ENCODE data around the gene MYRIP. TPM values are rescaled to one million over a fixed set of nuclear protein-coding genes. Genes with fewer than 3 reads are reported as not detected.

The MYRIP gene
- total and polyA plus RNA-seq, 10 of the 15 experiments (the other 5 are each of a cell fraction or from before 2014, with no cell fraction given) = 0.03 to 0.08 (median 0.04) TPM; not detected in 6

GRCh38 chr3:40035177-40035576 lies 225.8 kb downstream of the MYRIP start:
- no peak for ATAC-seq
- RAD21 ChIA-PET (ENCODE audit: unreplicated experiment) = no interaction called here
- intact Hi-C loops (cut with micrococcal nuclease; ENCODE audit: unreplicated experiment) = no loop called here

GRCh38 chr3:40037582-40037981 lies 228.2 kb downstream of the MYRIP start:
- Histone ChIP-seq H3K4me1 (ENCODE audit: control insufficient read depth, insufficient read depth, low read length) (no peaks in the 10 kb centered on the region), H3K9ac (ENCODE audit: control insufficient read depth, insufficient read depth, low read length) (no peak overlapping the region), H3K27me3 (replicated peaks in 1 of 2; ENCODE audit: control insufficient read depth in 2 of 2, insufficient read depth in 2 of 2, low read length in 1 of 2) (no peaks in the 10 kb centered on the region), H2AFZ (ENCODE audit: control insufficient read depth, low read depth, low read length) (no peak overlapping the region), H3K4me2 (ENCODE audit: control insufficient read depth, insufficient read depth) (no peak overlapping the region), H4K20me1 (ENCODE audit: control insufficient read depth, insufficient read depth) (no peaks in the 10 kb centered on the region), H3K79me2 (ENCODE audit: control insufficient read depth, insufficient read depth, low read length) (no peaks in the 10 kb centered on the region), H3K4me3 (no peak overlapping the region), H3K27ac (ENCODE audit: control insufficient read depth, insufficient read depth) (no peak overlapping the region), H3K36me3 (ENCODE audit: control insufficient read depth in 2 of 2, insufficient read depth in 2 of 2, low read length in 1 of 2) (no peaks in the 10 kb centered on the region), H3K9me3 (replicated peaks; ENCODE audit: control insufficient read depth, insufficient read depth, low read length) (no peaks in the 10 kb centered on the region)
- RAD21 ChIA-PET (ENCODE audit: unreplicated experiment) = no interaction called here
- ATAC-seq (no peak), DNase-seq (ENCODE audit: low read depth, low spot score) (no peak), FAIRE-seq (no peak)
- SMC1A ChIA-PET (ENCODE audit: uncharacterized antibody, unreplicated experiment) = no interaction called here
- no TSS peak for BruUV-seq (replicated peaks)
- in situ Hi-C loops (cut with MboI) (no loop called here), intact Hi-C loops (cut with micrococcal nuclease; ENCODE audit: unreplicated experiment) (no loop called here)
- CTCF ChIA-PET = no interaction called here
- POLR2A ChIA-PET = interaction anchor here (0.5 kb wide), 1 partner anchor 518 kb away, joined by 3 read pairs; no protein-coding TSS in a partner anchor
- TF ChIP-seq SREBF2 (IDR thresholded peaks at IDR 0.05; ENCODE audit: low read length) (no peak), NFIC (IDR thresholded peaks at IDR 0.05; ENCODE audit: low read depth, low read length) (no peak), ATF7 (IDR thresholded peaks at IDR 0.05; ENCODE audit: low read depth) (no peak), ATF3 (IDR thresholded peaks at IDR 0.05; ENCODE audit: borderline replicate concordance, extremely low read depth, low read depth, low read length) (no peak), CREM (IDR thresholded peaks at IDR 0.05; ENCODE audit: low read depth) (no peak), EZH2 (IDR thresholded peaks at IDR 0.05; ENCODE audit: borderline replicate concordance, control insufficient read depth, low read depth, low read length) (no peak), CHD1 (IDR thresholded peaks at IDR 0.05; ENCODE audit: low read depth, low read length) (no peak), IRF5 (IDR thresholded peaks at IDR 0.05; ENCODE audit: borderline replicate concordance) (no peak), NBN (IDR thresholded peaks at IDR 0.05) (no peak), TCF3 (IDR thresholded peaks at IDR 0.05; ENCODE audit: borderline replicate concordance, insufficient read depth, low read depth, low read length) (no peak), MAX (IDR thresholded peaks at IDR 0.05; ENCODE audit: low read depth, low read length) (no peak)

More at GRCh38 chr3:40035177-40035576, 225.8 kb downstream of the MYRIP start:
- 59% methylated on average over 4 of the region's 4 CpGs for WGBS (ENCODE audit: insufficient coverage, insufficient replicate concordance, low lambda C conversion rate, missing lambda C conversion rate)
- no peaks in the 10 kb centered on the region for H3K79me2 ChIP-seq (ENCODE audit: control insufficient read depth, insufficient read depth, low read length)
- H3K36me3 ChIP-seq (ENCODE audit: control insufficient read depth in 2 of 2, insufficient read depth in 2 of 2, low read length in 1 of 2) = no peaks in the 10 kb centered on the region
- H2AFZ ChIP-seq (ENCODE audit: control insufficient read depth, low read depth, low read length) = no peak overlapping the region
- H3K4me2 ChIP-seq (ENCODE audit: control insufficient read depth, insufficient read depth) = no peak overlapping the region
- H3K4me3 ChIP-seq = no peak overlapping the region
- ChIA-PET CTCF (no interaction called here), SMC1A (ENCODE audit: uncharacterized antibody, unreplicated experiment) (no interaction called here), POLR2A (no interaction called here)
- no peak for FAIRE-seq
- no peaks in the 10 kb centered on the region for H3K4me1 ChIP-seq (ENCODE audit: control insufficient read depth, insufficient read depth, low read length)
- no peaks in the 10 kb centered on the region for H4K20me1 ChIP-seq (ENCODE audit: control insufficient read depth, insufficient read depth)
- DNase-seq (ENCODE audit: low read depth, low spot score) = no peak
- no TSS peak for BruUV-seq (replicated peaks)
- no peaks in the 10 kb centered on the region for H3K27me3 ChIP-seq (replicated peaks in 1 of 2; ENCODE audit: control insufficient read depth in 2 of 2, insufficient read depth in 2 of 2, low read length in 1 of 2)
- no peak overlapping the region for H3K9ac ChIP-seq (ENCODE audit: control insufficient read depth, insufficient read depth, low read length)
- no peak for TF ChIP-seq CHD2 (IDR thresholded peaks at IDR 0.05; ENCODE audit: borderline replicate concordance, low read depth, low read length)
- no peak for TF ChIP-seq IRF4 (IDR thresholded peaks at IDR 0.05; ENCODE audit: low read depth, low read length)
- TF ChIP-seq SKIL (IDR thresholded peaks at IDR 0.05; ENCODE audit: low read depth, poor library complexity, severe bottlenecking) = no peak
- TF ChIP-seq HDAC2 (IDR thresholded peaks at IDR 0.05) = no peak
- H3K9me3 ChIP-seq (replicated peaks; ENCODE audit: control insufficient read depth, insufficient read depth, low read length) = no peaks in the 10 kb centered on the region
- no peak overlapping the region for H3K27ac ChIP-seq (ENCODE audit: control insufficient read depth, insufficient read depth)
- in situ Hi-C loops (cut with MboI) = no loop called here

Data from GM12878 (cell line).